OCI-LY7 (cell line): ENCODE results near the gene LAPTM5. TPM values are rescaled to one million over a fixed set of nuclear protein-coding genes. Genes with fewer than 3 reads are reported as not detected.

Experiments
- BruUV-seq: library from RNA; stranded (reverse); fragments of 400-500 nt; replicated peaks from 2 replicates; lab custom pipeline; 2021; lab: Mats Ljungman, UMichigan
- CTCF ChIA-PET: fragments of 300-600 bp; sonication (Branson Sonifier 250); formaldehyde crosslinking; loops from one replicate; lab custom pipeline; 2022; ENCODE audit warnings: antibody characterized with exemption; ENCODE audit not compliant: unreplicated experiment; lab: Charles Lee
- POLR2A ChIA-PET: fragments of 300-600 bp; sonication (Branson Sonifier 250); formaldehyde crosslinking; loops from one replicate; lab custom pipeline; 2022; ENCODE audit warnings: antibody characterized with exemption; lab: Charles Lee
- DNase-seq: peaks from one replicate; pipeline ENCODE4 v3.0.0-alpha.2; 2015; ENCODE audit warnings: low spot score
- H2AFZ ChIP-seq: fragments of 200-600 bp; sonication (generic), shearing (Covaris generic); 2 replicates; pipeline ENCODE4 v1.6.1; 2014; ENCODE audit warnings: mild to moderate bottlenecking, antibody characterized with exemption, low read length, moderate library complexity
- H3K27ac ChIP-seq: fragments of 200-600 bp; sonication (generic); 2 replicates; pipeline ENCODE4 v1.5.1; 2014; ENCODE audit warnings: mixed run types, low read depth, mild to moderate bottlenecking, moderate library complexity, low read length, inconsistent platforms; ENCODE audit not compliant: poor library complexity, severe bottlenecking
- H3K36me3 ChIP-seq: fragments of 200-600 bp; sonication (generic); 2 replicates; pipeline ENCODE4 v1.6.1; 2014; ENCODE audit warnings: mild to moderate bottlenecking, antibody characterized with exemption, low read length, moderate library complexity, mixed read lengths; ENCODE audit not compliant: insufficient read depth
- H3K4me1 ChIP-seq: fragments of 200-600 bp; sonication (generic); 2 replicates; pipeline ENCODE4 v1.5.1; 2014; ENCODE audit warnings: mild to moderate bottlenecking, low read length; ENCODE audit not compliant: insufficient read depth, poor library complexity, severe bottlenecking
- H3K4me2 ChIP-seq: fragments of 200-600 bp; sonication (generic); 2 replicates; pipeline ENCODE4 v1.6.1; 2014; ENCODE audit warnings: mild to moderate bottlenecking, low read length
- H3K4me3 ChIP-seq: fragments of 200-600 bp; sonication (generic); 2 replicates; pipeline ENCODE4 v1.5.1; 2014; ENCODE audit warnings: mild to moderate bottlenecking, low read depth, low read length; ENCODE audit not compliant: poor library complexity, severe bottlenecking
- H3K79me2 ChIP-seq: fragments of 200-600 bp; sonication (generic); 2 replicates; pipeline ENCODE4 v1.6.1; 2016; ENCODE audit warnings: low read depth, mild to moderate bottlenecking, low read length, moderate library complexity, mixed read lengths; ENCODE audit not compliant: insufficient read depth
- H3K9me2 ChIP-seq: fragments of 200-600 bp; sonication (generic); 2 replicates; pipeline ENCODE4 v1.6.1; 2016; ENCODE audit warnings: mild to moderate bottlenecking, low read length, mixed read lengths; ENCODE audit not compliant: insufficient read depth
- H3K9me3 ChIP-seq: fragments of 200-600 bp; sonication (generic); 2 replicates; pipeline ENCODE4 v1.6.1; 2014; ENCODE audit warnings: mild to moderate bottlenecking, mixed run types, low read length, mixed read lengths
- H4K20me1 ChIP-seq: fragments of 200-600 bp; sonication (generic); 2 replicates; pipeline ENCODE4 v1.6.1; 2014; ENCODE audit warnings: mild to moderate bottlenecking, antibody characterized with exemption, low read length, moderate library complexity, mixed read lengths; ENCODE audit not compliant: insufficient read depth
- CTCF ChIP-seq: fragments of 200-600 bp; sonication (generic); conservative IDR thresholded peaks from 2 replicates; pipeline ENCODE4 v1.5.1; 2014; ENCODE audit warnings: mild to moderate bottlenecking, antibody characterized with exemption, low read length, moderate library complexity, mixed read lengths
- EZH2phosphoT487 ChIP-seq: fragments of 200-600 bp; sonication (generic); IDR thresholded peaks from 2 replicates; pipeline ENCODE4 v1.6.1; 2018; ENCODE audit warnings: low read depth, borderline replicate concordance, mild to moderate bottlenecking, mixed run types, antibody characterized with exemption, low read length, moderate library complexity, mixed read lengths
- intact Hi-C: fragments of 100-400 bp; cut with micrococcal nuclease; formaldehyde crosslinking; loops from one replicate; pipeline ENCODE4 v1.10.0; 2022; ENCODE audit not compliant: unreplicated experiment
- total RNA-seq, 2 experiments: library from RNA; depleted of rRNA in 1 of 2; stranded (reverse); fragments of >200 nt in 1 of 2; shearing (Covaris generic) in 1 of 2; gene quantifications; 2 replicates each; pipeline ENCODE4 v1.2.3, GENCODE V29; 2014 to 2022

LAPTM5 gene
- total RNA-seq, 2 experiments from 2014 or later = 113 to 137 TPM

- Histone ChIP-seq H3K9me3 (no peaks in the 10 kb centered on the region), H2AFZ (no peak overlapping the region), H3K36me3 (no peaks in the 10 kb centered on the region), H3K9me2 (no peaks in the 10 kb centered on the region), H3K79me2 (no peaks in the 10 kb centered on the region), H4K20me1 (no peaks in the 10 kb centered on the region), H3K4me1 (peaks cover 12% of the 10 kb centered on the region), H3K27ac (no peak overlapping the region), H3K4me3 (no peak overlapping the region), H3K4me2 (no peak overlapping the region)
- no peak for DNase-seq
- POLR2A ChIA-PET = no interaction called here
- BruUV-seq = no TSS peak
- no peak for TF ChIP-seq EZH2phosphoT487
- no peak for TF ChIP-seq CTCF
- CTCF ChIA-PET = interaction anchor here (0.6 to 2.9 kb wide), 3 partner anchors 31 to 57 kb away, joined by 4 to 61 read pairs (median 5); no protein-coding TSS in a partner anchor
- intact Hi-C loops = loop anchor here (5.0 kb wide), 1 partner anchor 35 kb away; no protein-coding TSS in a partner anchor
Observed at GRCh38 chr1:30777060-30777903, 19.7 kb upstream of the LAPTM5 start.

- intact Hi-C loops = loop anchor here (5.0 kb wide), 1 partner anchor 34 kb away; no protein-coding TSS in a partner anchor
- Histone ChIP-seq H3K4me3 (no peak overlapping the region), H3K79me2 (no peaks in the 10 kb centered on the region), H3K9me2 (no peaks in the 10 kb centered on the region), H3K27ac (no peak overlapping the region), H3K9me3 (no peaks in the 10 kb centered on the region), H3K4me2 (no peak overlapping the region), H4K20me1 (no peaks in the 10 kb centered on the region), H3K36me3 (no peaks in the 10 kb centered on the region), H2AFZ (no peak overlapping the region), H3K4me1 (peaks cover 12% of the 10 kb centered on the region)
- BruUV-seq = no TSS peak
- TF ChIP-seq EZH2phosphoT487 = no peak
- TF ChIP-seq CTCF = no peak
- DNase-seq = no peak
- CTCF ChIA-PET = interaction anchor here (0.6 kb wide), 1 partner anchor 30 kb away, joined by 4 read pairs; no protein-coding TSS in a partner anchor
- POLR2A ChIA-PET = no interaction called here
Observed at GRCh38 chr1:30776097-30777059, 18.8 kb upstream of the LAPTM5 start.
